C4-2B (cell line): ENCODE measurements around the gene TXLNB.

Experiments
- H3K27ac ChIP-seq: fragments of 450-650 bp; 2 replicates; pipeline ENCODE4 v1.5.1; 2017
- ZFX ChIP-seq: fragments of 450-650 bp; IDR thresholded peaks from 2 replicates; pipeline ENCODE4 v1.6.1; 2017
- TF ChIP-seq, protein P1 (sequence below): fragments of 450-650 bp; conservative IDR thresholded peaks from 2 replicates; pipeline ENCODE4 v1.5.1; 2017; ENCODE audit warnings: mild to moderate bottlenecking

The TXLNB gene

DNA sequence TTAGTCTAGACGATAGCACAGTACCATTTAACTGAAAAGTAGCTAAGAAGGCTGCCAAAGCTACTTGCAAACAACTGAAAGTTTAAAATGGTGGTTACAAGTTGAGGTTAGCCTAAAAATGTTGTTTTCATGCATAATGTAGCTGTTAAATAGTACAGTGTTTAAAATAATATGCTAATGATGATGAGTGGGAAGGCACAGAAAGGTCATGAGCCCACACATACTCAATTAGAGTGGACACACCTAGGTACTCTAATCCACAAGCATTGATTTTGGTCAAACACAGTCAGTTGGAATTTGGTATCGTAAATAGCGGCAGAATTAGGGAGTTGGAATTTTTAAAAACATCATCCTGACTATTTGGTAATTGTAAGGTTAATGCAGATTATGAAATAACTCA, 7.0 kb downstream of the TXLNB start:
- TF ChIP-seq ZFX: no peak
- H3K27ac ChIP-seq: no peak overlapping the region

DNA sequence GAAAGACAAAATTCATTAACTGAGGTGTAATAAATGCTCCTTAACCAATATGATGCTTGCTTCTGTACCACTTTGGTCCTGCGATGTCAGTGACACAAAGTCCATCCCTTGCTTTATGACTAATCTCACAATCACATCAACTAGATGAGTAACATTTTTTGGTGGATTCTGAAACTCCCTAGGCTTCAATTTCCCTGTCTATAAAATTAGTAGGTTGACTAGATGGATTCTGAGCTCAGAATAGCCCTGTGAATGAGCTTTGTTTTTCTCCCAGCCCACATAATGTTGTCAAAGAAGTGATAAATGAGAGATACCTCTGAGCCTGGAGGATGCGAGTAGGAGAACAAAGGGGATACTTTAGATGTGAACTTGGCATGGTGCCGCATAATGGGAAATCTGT, 9.1 kb downstream of the TXLNB start:
- no peak overlapping the region for H3K27ac ChIP-seq
- no peak for TF ChIP-seq ZFX
- TF ChIP-seq, protein P1, sequence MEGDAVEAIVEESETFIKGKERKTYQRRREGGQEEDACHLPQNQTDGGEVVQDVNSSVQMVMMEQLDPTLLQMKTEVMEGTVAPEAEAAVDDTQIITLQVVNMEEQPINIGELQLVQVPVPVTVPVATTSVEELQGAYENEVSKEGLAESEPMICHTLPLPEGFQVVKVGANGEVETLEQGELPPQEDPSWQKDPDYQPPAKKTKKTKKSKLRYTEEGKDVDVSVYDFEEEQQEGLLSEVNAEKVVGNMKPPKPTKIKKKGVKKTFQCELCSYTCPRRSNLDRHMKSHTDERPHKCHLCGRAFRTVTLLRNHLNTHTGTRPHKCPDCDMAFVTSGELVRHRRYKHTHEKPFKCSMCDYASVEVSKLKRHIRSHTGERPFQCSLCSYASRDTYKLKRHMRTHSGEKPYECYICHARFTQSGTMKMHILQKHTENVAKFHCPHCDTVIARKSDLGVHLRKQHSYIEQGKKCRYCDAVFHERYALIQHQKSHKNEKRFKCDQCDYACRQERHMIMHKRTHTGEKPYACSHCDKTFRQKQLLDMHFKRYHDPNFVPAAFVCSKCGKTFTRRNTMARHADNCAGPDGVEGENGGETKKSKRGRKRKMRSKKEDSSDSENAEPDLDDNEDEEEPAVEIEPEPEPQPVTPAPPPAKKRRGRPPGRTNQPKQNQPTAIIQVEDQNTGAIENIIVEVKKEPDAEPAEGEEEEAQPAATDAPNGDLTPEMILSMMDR: no peak

DNA sequence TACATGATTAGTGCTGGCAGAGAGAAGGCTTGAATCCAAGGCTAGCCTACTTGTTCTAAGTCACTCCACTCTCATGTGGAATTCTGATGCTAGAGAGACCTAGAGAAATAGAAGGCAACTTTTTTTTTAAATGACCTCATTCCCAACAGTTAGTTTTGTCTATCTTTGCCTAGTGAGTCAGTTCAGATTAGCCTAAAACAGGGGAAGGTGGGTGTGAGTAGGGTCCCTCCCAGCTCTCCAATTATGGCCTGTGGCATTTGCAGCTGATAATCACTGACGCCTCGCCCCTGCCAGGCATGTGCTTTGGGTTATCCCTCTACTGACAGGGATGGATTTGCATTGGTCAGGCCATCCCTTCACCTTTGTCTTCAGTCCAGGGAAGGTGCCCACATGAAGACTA, 13.6 kb downstream of the TXLNB start:
- no peak overlapping the region for H3K27ac ChIP-seq
- no peak for TF ChIP-seq ZFX
- TF ChIP-seq, protein P1: no peak

DNA sequence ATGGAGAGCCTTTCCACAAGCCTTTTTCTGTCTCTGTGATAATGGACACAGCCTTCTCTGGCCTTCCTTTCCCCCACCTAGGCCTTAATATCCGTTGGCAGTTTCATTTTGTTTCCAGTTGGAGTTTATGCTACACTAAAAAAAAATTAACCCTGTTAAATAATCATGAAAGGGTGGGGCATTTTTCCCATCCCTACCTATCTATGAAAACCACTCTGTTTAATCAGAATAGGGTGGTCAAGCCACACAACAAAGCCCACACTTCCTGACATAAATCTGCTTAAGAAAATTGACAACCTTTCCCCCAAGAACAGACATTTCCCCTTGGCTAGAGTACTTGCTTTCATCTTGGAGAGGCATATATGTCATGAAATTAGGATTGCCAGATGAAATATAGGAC, 14.2 kb downstream of the TXLNB start:
- no peak overlapping the region for H3K27ac ChIP-seq
- TF ChIP-seq, protein P1: no peak
- no peak for TF ChIP-seq ZFX

DNA sequence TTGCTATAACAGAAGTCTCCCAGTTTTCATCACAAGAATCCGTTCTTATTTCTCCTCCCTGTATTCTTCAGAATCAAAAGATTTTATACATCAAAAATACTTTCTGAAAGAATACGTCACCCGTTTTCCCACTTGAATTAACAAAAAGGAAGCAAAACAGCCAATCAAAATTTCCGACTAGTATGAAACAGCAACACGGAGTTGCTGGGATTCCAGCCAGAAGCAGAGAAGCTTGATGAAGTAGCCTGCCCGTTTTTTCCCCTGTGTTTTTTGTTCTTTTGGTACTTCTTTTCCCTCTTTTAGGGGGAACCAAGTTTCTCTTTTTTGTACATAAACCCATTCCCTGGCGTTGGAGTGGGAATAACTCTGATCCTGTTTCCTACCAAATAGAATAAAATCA, 14.6 kb downstream of the TXLNB start:
- TF ChIP-seq ZFX: no peak
- TF ChIP-seq, protein P1: no peak
- no peak overlapping the region for H3K27ac ChIP-seq

DNA sequence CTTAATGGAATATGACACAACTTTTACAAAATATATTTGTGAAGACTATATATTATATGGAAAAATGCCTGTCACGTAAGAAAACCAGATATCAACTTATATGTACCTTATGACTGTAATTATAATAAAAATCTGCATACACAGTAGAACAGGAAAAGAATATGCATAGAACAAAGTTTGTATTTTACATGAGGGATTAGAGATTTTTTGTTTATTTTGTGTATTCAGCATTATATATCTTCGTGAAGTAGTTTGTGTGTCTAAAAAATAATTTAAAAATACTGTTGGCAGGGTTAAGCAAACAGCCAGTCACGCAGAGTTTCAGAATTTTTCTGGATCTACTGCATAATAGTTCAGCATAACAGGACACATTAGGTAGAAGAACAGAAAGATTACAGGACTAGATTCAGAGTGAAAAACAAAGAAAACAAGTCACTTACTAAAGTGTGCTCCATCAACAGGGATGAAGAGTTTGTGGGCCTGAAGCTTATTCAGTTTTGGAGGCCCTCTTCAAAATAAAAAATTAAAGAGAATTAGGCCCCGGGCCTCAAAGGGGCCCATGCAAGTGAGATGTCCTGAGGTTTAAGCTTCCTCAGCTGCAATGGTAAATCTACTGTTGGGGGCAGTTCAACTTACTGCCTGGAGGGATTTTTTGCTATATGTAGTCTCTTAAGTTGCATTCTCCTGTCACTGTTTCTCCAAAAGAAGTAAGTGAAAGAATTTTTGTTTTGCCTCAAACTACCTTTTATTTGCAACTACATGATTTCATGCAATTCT, 16.3 kb downstream of the TXLNB start:
- no peak overlapping the region for H3K27ac ChIP-seq
- TF ChIP-seq, protein P1: no peak
- TF ChIP-seq ZFX: no peak

DNA sequence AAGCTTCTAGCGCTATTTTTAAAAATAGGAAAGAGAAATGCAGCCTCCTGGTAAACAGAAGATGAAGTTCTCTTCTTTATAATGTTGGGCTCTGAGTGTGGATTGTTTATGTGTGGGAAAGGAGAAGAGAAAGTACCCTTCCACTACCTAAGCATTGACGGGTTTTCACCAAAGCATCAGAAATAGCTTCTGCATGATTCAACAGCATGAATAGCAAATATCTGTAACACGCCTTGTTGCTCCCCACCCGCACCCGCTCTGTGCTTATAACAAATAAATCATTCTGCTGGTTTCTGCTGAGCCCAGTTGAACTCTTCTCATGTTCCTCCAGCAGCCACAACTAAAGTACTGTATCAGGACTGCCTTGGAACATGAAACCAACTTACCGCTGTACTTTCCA, 20.7 kb downstream of the TXLNB start:
- no peak overlapping the region for H3K27ac ChIP-seq
- TF ChIP-seq, protein P1: no peak
- no peak for TF ChIP-seq ZFX

DNA sequence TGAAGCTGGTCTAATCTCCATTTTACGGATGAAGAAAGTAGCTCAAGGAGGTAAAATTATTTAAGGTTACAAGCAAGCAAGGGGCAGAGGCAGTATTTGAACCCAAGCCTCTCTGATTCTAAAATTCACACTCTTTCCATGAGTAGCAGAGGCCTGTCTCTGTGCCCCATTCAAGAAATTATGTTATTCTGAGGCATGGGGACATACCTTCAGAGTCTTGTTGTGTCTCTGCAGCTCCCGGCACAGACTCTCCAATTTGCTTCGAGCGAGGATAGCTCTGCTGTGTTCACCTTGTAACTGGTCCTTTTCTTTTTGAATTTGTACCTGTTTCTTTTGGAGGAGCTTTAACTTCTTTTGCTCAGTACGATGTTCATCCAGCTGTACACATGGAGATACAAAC, 21.5 kb downstream of the TXLNB start:
- TF ChIP-seq ZFX: no peak
- TF ChIP-seq, protein P1: no peak
- no peak overlapping the region for H3K27ac ChIP-seq
